A549 (cell line): ENCODE measurements around the gene MRPL23. TPM values are rescaled to one million over a fixed set of nuclear protein-coding genes. Genes with fewer than 3 reads are reported as not detected.

Experiments used
- ATAC-seq, 2 experiments: fragments of 200-7000 bp in 1 of 2; fragments of >200 bp in 1 of 2; cut with Nextera tagmentation in 1 of 2; cut with Tn5 transposase in 1 of 2; 3 replicates each; pipeline versions ENCODE4 v1.8.0 to v1.9.1; 2018 to 2020; ENCODE audit warnings: mild to moderate bottlenecking in 1 of 2, moderate library complexity in 1 of 2
- CTCF ChIA-PET: fragments of 300-600 bp; sonication (Branson Sonifier 250); formaldehyde crosslinking; extraction: SDS; loops from one replicate; lab custom pipeline; 2021; ENCODE audit warnings: antibody characterized with exemption, inconsistent platforms; lab: Yijun Ruan, JAX
- POLR2A ChIA-PET: fragments of 350-600 bp; formaldehyde crosslinking; extraction: SDS; loops from one replicate; lab custom pipeline; 2021; ENCODE audit warnings: antibody characterized with exemption, inconsistent platforms; lab: Yijun Ruan, JAX
- DNase-seq, 2 experiments: peaks; one replicate each; pipeline versions ENCODE4 v3.0.0 to v3.0.0-alpha.2; 2011 to 2016; ENCODE audit warnings: low read depth in 1 of 2, low spot score in 1 of 2
- FAIRE-seq: peaks from 2 replicates; lab custom pipeline; 2011; peaks lifted over from hg19 to GRCh38; lab: Jason Lieb, UNC
- H3K27ac ChIP-seq, 2 experiments: fragments of >200 bp; sonication (Bioruptor Twin); formaldehyde crosslinking; 3 replicates each; pipeline ENCODE4 v1.5.1; 2016 to 2017
- H3K4me1 ChIP-seq: fragments of >200 bp; sonication (Bioruptor Twin); formaldehyde crosslinking; 3 replicates; pipeline ENCODE4 v1.6.1; 2016
- H3K4me2 ChIP-seq: fragments of >200 bp; sonication (Bioruptor Twin); formaldehyde crosslinking; 3 replicates; pipeline ENCODE4 v1.6.1; 2016
- H3K4me3 ChIP-seq: fragments of >200 bp; sonication (Bioruptor Twin); formaldehyde crosslinking; 3 replicates; pipeline ENCODE4 v1.5.1; 2016
- H3K9me3 ChIP-seq: fragments of >200 bp; sonication (Bioruptor Twin); formaldehyde crosslinking; 3 replicates; pipeline ENCODE4 v1.6.1; 2016
- BHLHE40 ChIP-seq: IDR thresholded peaks from 2 replicates; pipeline ENCODE4 v1.6.1; 2012; ENCODE audit warnings: low read depth, low read length, inconsistent platforms
- CHD4 ChIP-seq: fragments of 200-600 bp; sonication (generic); IDR thresholded peaks from 2 replicates; pipeline ENCODE4 v1.6.1; 2016; ENCODE audit warnings: antibody characterized with exemption, mild to moderate bottlenecking, borderline replicate concordance
- E2F6 ChIP-seq: IDR thresholded peaks from 2 replicates; pipeline ENCODE4 v1.6.1; 2012; ENCODE audit warnings: low read depth, borderline replicate concordance
- EHMT2 ChIP-seq: fragments of 200-600 bp; sonication (generic); IDR thresholded peaks from 2 replicates; pipeline ENCODE4 v1.6.1; 2016; ENCODE audit warnings: antibody characterized with exemption, low read depth, mild to moderate bottlenecking, moderate library complexity
- ELK1 ChIP-seq: fragments of 150-350 bp; IDR thresholded peaks from 2 replicates; pipeline ENCODE4 v1.6.1; 2014; ENCODE audit warnings: low read depth, mild to moderate bottlenecking, low read length
- FOXS1 ChIP-seq: fragments of 250-450 bp; sonication (Bioruptor Pico); IDR thresholded peaks from 2 replicates; pipeline ENCODE4 v1.5.0; 2020; ENCODE audit warnings: mild to moderate bottlenecking, moderate library complexity
- HEYL ChIP-seq: fragments of 250-450 bp; sonication (Bioruptor Pico); IDR thresholded peaks from 2 replicates; pipeline ENCODE4 v1.8.0; 2021; ENCODE audit warnings: mild to moderate bottlenecking, moderate library complexity
- HMGXB4 ChIP-seq: fragments of 250-450 bp; sonication (Bioruptor Pico); IDR thresholded peaks from 2 replicates; pipeline ENCODE4 v1.5.0; 2021; ENCODE audit warnings: mild to moderate bottlenecking, moderate library complexity, borderline replicate concordance
- HOXB13 ChIP-seq: fragments of 250-450 bp; sonication (Bioruptor Pico); IDR thresholded peaks from 2 replicates; pipeline ENCODE4 v1.5.0; 2020; ENCODE audit warnings: low read depth, mild to moderate bottlenecking, moderate library complexity
- HOXB5 ChIP-seq: fragments of 250-450 bp; sonication (Bioruptor Pico); IDR thresholded peaks from 2 replicates; pipeline ENCODE4 v1.5.0; 2020; ENCODE audit warnings: mild to moderate bottlenecking, moderate library complexity
- KDM5A ChIP-seq: fragments of 200-600 bp; sonication (generic); IDR thresholded peaks from 2 replicates; pipeline ENCODE4 v1.6.1; 2016; ENCODE audit warnings: antibody characterized with exemption, mild to moderate bottlenecking
- MAFK ChIP-seq: fragments of 450-650 bp; IDR thresholded peaks from 2 replicates; pipeline ENCODE4 v1.6.1; 2014; ENCODE audit not compliant: partially characterized antibody
- MAX ChIP-seq: IDR thresholded peaks from 2 replicates; pipeline ENCODE4 v1.6.1; 2012
- MYC ChIP-seq: IDR thresholded peaks from 2 replicates; pipeline ENCODE4 v1.6.1; 2012; ENCODE audit warnings: mild to moderate bottlenecking, inconsistent platforms, low read length, improper control_type of control experiment, borderline replicate concordance
- NPAS2 ChIP-seq: fragments of 250-450 bp; sonication (Bioruptor Pico); IDR thresholded peaks from 2 replicates; pipeline ENCODE4 v1.8.0; 2022; ENCODE audit warnings: mild to moderate bottlenecking, moderate library complexity, borderline replicate concordance
- NR3C1 ChIP-seq: fragments of >200 bp; sonication (Bioruptor Twin); formaldehyde crosslinking; IDR thresholded peaks from 3 replicates; pipeline ENCODE4 v1.6.1; 2017
- POLR2A ChIP-seq: IDR thresholded peaks from 2 replicates; pipeline ENCODE4 v1.6.1; 2012; ENCODE audit warnings: mild to moderate bottlenecking, low read length
- POLR2AphosphoS2 ChIP-seq: conservative IDR thresholded peaks from 2 replicates; pipeline ENCODE4 v1.6.1; 2012; ENCODE audit warnings: low read length, improper control_type of control experiment, inconsistent platforms
- RAD21 ChIP-seq, 2 experiments: fragments of >200 bp in 1 of 2; sonication (Bioruptor Twin) in 1 of 2; formaldehyde crosslinking in 1 of 2; IDR thresholded peaks in 1 of 2; conservative IDR thresholded peaks in 1 of 2; 2 replicates in 1 of 2; 3 replicates in 1 of 2; pipeline ENCODE4 v1.6.1; 2012 to 2018; ENCODE audit warnings: inconsistent platforms in 1 of 2
- RFX5 ChIP-seq: fragments of 450-650 bp; IDR thresholded peaks from 2 replicates; pipeline ENCODE4 v1.7.1; 2014; ENCODE audit warnings: antibody characterized with exemption, mild to moderate bottlenecking, moderate library complexity
- SMC3 ChIP-seq: fragments of >200 bp; sonication (Bioruptor Twin); formaldehyde crosslinking; IDR thresholded peaks from 3 replicates; pipeline ENCODE4 v1.6.1; 2018; ENCODE audit warnings: inconsistent platforms
- TFCP2L1 ChIP-seq: fragments of 250-450 bp; sonication (Bioruptor Pico); IDR thresholded peaks from 2 replicates; pipeline ENCODE4 v1.5.0; 2021; ENCODE audit warnings: mild to moderate bottlenecking
- TP53 ChIP-seq: fragments of 250-450 bp; sonication (Bioruptor Pico); IDR thresholded peaks from 2 replicates; pipeline ENCODE4 v1.5.0; 2021; ENCODE audit warnings: mild to moderate bottlenecking, moderate library complexity
- USF2 ChIP-seq: fragments of 450-650 bp; IDR thresholded peaks from 2 replicates; pipeline ENCODE4 v1.6.1; 2014; ENCODE audit warnings: antibody characterized with exemption
- ZFP36 ChIP-seq: fragments of 450-650 bp; IDR thresholded peaks from 2 replicates; pipeline ENCODE4 v1.6.1; 2014; ENCODE audit warnings: borderline replicate concordance; ENCODE audit not compliant: partially characterized antibody
- WGBS: methylation state at CpG from one replicate; pipeline ENCODE4 v1.1.6; 2017; ENCODE audit errors: missing lambda C conversion rate; 5-methylcytosine and 5-hydroxymethylcytosine counted together
- polyA plus RNA-seq, 4 experiments: library from polyadenylated mRNA; depleted of rRNA in 3 of 4; stranded (reverse); fragments of >200 nt; fragmentation: RNase III in 1 of 4; extraction: RNeasy Plus Mini Kit Qiagen cat#74134 plus additional on column Dnase treatment in 1 of 4; gene quantifications; 2 replicates in 3 of 4; 3 replicates in 1 of 4; pipeline ENCODE4 v1.2.3, GENCODE V29; 2011 to 2017
- TF ChIP-seq, protein P1 (sequence below): IDR thresholded peaks from 2 replicates; pipeline ENCODE4 v1.6.1; 2012
- TF ChIP-seq, protein P2 (sequence below): fragments of >200 bp; sonication (Bioruptor Twin); formaldehyde crosslinking; IDR thresholded peaks from 2 replicates; pipeline ENCODE4 v1.6.1; 2016

The MRPL23 gene
- polyA plus RNA-seq, 2 of the 4 experiments (the other 2 are of a cell fraction): 77.7 to 160 TPM

- H3K9me3 ChIP-seq: no peaks in the 10 kb centered on the region
- peak in 1 of 2 experiments; percentile 56 for DNase-seq
- no peaks in the 10 kb centered on the region for H3K4me1 ChIP-seq
- H3K4me3 ChIP-seq: no peak overlapping the region
- TF ChIP-seq SMC3 (no peak), KDM5A (no peak), NPAS2 (no peak), HMGXB4 (CRISPR knock-in tag) (no peak)
- TF ChIP-seq, protein P1, sequence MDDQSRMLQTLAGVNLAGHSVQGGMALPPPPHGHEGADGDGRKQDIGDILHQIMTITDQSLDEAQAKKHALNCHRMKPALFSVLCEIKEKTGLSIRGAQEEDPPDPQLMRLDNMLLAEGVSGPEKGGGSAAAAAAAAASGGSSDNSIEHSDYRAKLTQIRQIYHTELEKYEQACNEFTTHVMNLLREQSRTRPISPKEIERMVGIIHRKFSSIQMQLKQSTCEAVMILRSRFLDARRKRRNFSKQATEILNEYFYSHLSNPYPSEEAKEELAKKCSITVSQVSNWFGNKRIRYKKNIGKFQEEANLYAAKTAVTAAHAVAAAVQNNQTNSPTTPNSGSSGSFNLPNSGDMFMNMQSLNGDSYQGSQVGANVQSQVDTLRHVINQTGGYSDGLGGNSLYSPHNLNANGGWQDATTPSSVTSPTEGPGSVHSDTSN: no peak
- ChIA-PET CTCF (interaction anchor here (0.9 to 2.8 kb wide), 5 partner anchors 12 to 295 kb away, joined by 3 to 9 read pairs (median 3); no protein-coding TSS in a partner anchor), POLR2A (interaction anchor here (0.7 kb wide), 1 partner anchor 8 kb away, joined by 4 read pairs; no protein-coding TSS in a partner anchor)
- H3K4me2 ChIP-seq: no peak overlapping the region
- no peak for FAIRE-seq
- ATAC-seq: peak in 1 of 2 experiments; percentile 52; a peak in 3 of 6 replicates
- H3K27ac ChIP-seq: no peak overlapping the region
- 59% methylated on average over 5 of the region's 24 CpGs for WGBS
These were observed 41.7 kb downstream of the MRPL23 start for GRCh38 chr11:1988667-1989317.

DNA sequence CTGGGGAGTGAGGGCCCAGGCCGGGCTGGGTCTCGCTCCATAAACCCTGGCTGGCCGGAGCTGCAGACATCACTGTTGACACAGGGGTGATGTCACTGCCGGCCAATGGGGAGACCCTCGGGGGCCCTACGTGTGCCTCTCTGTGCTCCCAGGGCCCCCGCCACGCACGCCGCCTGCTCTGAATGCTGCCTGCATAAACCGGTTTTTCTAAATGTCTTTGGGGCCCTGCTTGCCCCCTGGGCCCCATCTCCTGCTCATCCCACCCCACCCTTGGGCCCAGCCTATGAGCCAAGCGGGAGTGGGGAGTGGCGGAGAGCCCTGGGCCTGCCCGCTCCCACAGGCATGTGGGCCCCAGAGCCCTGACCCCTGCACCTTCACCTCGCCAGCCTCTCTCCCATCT, 42.8 kb downstream of the MRPL23 start:
- no peak overlapping the region for H3K4me3 ChIP-seq
- no peak overlapping the region for H3K4me2 ChIP-seq
- no peaks in the 10 kb centered on the region for H3K4me1 ChIP-seq
- DNase-seq: no peak
- WGBS: no CpG with 5 or more reads among the region's 15 CpGs
- ChIA-PET POLR2A (no interaction called here), CTCF (interaction anchor here (1.1 to 2.8 kb wide), 3 partner anchors 107 to 296 kb away, joined by 3 to 9 read pairs (median 4); no protein-coding TSS in a partner anchor)
- H3K9me3 ChIP-seq: no peaks in the 10 kb centered on the region
- H3K27ac ChIP-seq: no peak overlapping the region
- FAIRE-seq: no peak
- TF ChIP-seq TFCP2L1 (CRISPR knock-in tag): no peak
- TF ChIP-seq RFX5: no peak
- TF ChIP-seq RAD21 (conservative IDR thresholded peaks at IDR 0.05 in 1 of 2, IDR thresholded peaks at IDR 0.05 in 1 of 2): no peak
- TF ChIP-seq POLR2AphosphoS2: no peak
- no peak for TF ChIP-seq TP53 (CRISPR knock-in tag)
- no peak for TF ChIP-seq ELK1
- no peak for TF ChIP-seq MAFK
- TF ChIP-seq MAX: no peak
- TF ChIP-seq HEYL (CRISPR knock-in tag): no peak
- TF ChIP-seq FOXS1: no peak
- TF ChIP-seq NR3C1: no peak
- TF ChIP-seq KDM5A: no peak
- no peak for TF ChIP-seq POLR2A
- no peak for TF ChIP-seq HOXB5
- ATAC-seq: no peak

DNA sequence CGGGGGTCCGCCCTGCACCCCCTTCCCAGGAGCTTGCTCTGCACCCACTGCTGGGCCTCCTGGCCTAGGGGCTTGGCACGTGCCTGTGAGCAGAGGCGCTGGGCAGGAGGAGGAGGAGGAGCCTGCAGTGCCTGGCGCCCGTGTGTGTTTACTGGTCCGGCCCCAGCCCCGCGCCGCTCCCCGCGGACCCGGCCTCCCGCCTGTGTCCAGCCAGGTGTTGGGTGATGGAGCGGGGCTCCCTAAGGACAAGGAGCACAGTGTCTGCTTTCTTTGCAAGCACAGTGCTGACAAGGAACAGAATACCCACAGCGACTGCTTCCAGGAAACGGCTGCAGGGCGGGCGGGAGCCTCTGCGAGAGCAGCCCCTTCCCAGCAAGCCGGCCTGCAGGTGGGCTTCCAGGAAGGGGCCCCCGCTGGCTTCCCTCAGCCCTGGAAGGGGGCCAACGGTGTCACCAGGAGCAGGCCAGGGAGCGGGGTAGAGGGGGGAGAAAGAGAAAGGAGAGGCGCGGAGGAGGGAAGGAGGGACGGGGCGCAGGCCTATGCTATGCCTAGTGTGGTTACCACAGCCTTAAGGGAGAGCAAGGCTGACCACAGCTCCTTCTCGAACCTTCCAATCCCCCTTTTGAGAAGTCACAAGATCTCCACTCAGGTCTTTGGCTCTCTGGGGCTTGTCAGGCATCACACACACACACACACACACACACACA, 43.9 kb downstream of the MRPL23 start:
- no peak overlapping the region for H3K4me2 ChIP-seq
- POLR2A ChIA-PET: no interaction called here
- H3K9me3 ChIP-seq: no peaks in the 10 kb centered on the region
- H3K4me1 ChIP-seq: no peaks in the 10 kb centered on the region
- FAIRE-seq (no peak), DNase-seq (no peak), ATAC-seq (no peak)
- CTCF ChIA-PET: interaction anchor here (0.6 to 1.7 kb wide), 7 partner anchors 10 to 298 kb away, joined by 3 to 8 read pairs (median 4); no protein-coding TSS in a partner anchor
- no peak overlapping the region for H3K4me3 ChIP-seq
- no peak overlapping the region for H3K27ac ChIP-seq
- no CpG with 5 or more reads among the region's 29 CpGs for WGBS
- TF ChIP-seq USF2 (no peak), MAFK (no peak), CHD4 (no peak), POLR2A (no peak), HOXB13 (CRISPR knock-in tag) (no peak), EHMT2 (no peak), HEYL (CRISPR knock-in tag) (no peak), ZFP36 (no peak), BHLHE40 (no peak), MYC (no peak), E2F6 (no peak)
- TF ChIP-seq, protein P2, sequence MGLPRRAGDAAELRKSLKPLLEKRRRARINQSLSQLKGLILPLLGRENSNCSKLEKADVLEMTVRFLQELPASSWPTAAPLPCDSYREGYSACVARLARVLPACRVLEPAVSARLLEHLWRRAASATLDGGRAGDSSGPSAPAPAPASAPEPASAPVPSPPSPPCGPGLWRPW: no peak
